Measurements from ENCODE around the gene PAFAH2.
A peak's percentile ranks its signal among the peaks of the same experiment; 100 is the strongest.

The PAFAH2 gene

DNA sequence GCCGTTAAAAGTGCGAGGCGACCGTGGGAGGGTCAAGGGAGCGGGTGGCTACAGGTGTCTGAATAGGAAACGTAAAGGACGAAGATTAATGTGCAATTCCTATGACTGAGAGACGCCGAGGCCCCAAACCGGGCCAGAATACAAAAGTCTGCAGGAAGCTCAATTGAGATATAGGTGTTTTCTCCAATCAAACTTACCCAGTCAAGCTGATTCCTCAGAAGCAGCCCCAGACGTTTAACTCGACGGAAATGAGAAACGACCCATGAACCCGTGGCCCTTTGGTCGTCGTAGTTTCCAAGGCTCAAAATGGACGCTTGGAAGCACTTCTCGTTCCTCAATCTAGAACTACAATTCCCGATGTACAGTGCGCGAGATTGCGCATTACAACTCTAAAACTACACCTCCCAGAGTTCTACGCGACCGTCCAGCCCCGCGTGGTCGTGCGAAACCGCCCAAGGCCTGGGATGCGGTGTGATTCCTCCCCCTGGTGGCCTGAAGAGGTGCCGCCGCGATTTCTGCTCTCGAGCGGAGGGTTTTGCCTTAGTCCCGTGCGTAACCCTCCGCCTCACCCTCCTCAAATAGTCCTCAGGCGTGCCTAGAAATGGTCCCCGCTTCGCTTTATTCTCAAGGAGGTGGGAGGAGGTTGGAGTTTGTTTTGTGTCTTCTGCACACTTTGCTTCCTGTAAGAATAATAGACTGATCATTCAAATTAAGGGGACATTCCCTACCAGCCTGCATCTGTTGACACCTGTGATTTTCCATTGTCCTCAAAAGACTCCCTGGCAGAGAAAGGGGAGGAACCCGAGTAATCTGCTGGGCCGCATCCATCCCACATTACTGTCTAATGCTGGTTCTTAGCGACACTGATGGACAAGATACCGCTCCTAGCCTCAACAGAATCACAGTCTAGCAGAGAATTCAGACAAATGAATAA lies at the start of gene PAFAH2:
PAFAH2 (minus strand) TSS at position 236 of the 934 bp plus-strand sequence. CDS start 7,247 bp downstream, outside the sequence.
- peak; percentile 93 for DNase-seq

DNA sequence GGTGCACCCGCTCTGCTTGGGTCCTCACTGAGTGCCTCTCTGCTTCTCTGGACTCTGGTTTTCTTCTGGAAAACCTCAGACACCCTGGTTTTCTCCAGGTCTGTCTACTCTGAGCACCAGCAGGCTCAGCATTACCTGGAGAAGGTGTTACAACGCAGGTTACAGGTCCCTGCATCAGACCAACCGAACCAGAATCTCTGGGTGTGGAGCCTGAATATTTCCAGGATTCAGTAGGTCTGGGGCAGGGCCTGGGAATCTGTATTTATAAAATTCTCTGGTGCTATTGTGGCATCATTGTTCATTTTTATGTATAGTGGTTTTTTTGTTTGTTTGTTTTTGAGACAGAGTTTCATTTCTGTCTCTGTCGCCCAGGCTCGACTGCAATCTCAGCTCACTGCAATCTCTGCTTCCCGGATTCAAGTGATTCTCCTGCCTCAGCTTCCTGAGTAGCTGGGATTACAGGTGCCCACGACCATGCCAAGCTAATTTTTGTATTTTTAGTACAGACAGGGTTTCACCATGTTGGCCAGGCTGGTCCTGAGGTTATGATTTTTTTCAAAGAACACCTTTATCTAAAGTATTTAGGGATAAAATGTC lies 49.5 kb upstream of the PAFAH2 start:
- no peak for DNase-seq

DNA sequence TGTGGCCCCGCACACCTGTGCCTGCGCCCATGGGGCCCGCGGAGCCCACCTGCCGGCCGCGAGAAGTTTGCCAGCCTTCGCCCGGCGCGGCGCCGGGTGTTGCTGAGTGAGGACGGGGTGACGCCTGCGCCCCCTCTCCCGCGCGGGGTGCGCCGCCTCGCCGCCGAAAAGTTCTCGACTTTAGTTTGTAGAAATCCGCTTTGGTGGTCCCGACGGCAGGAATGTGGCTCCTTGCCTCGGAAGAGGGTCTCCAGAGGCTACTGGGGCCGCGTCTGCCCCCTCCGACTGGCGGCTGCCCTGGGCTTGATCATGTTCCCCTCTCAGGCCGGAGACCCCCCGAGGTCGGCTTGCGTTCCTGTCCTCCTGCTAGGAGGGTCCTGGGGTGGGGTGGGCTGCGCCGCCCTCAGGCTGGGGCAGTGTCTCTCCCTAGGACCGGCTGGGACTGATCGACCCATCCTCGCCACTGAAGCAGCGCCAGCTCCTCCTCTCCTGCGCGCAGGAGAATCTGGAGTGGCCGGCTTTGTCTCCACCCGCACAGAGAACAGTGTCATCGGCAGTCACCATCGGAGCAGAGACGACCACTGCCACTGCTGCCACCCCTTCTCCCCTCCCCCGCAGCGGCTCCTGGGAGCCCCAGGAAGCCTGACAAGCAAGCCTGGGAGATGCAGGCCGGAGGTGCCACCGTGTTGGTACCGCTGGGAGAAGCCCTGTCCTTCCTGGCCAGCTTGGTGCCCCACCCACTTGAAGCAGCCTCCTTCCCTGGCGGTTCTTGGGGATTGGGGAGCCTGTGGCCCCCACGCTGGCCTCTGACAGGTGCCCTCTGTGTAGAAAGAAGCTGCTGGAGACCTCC lies 48.6 kb upstream of the PAFAH2 start:
- no peak for DNase-seq

DNA sequence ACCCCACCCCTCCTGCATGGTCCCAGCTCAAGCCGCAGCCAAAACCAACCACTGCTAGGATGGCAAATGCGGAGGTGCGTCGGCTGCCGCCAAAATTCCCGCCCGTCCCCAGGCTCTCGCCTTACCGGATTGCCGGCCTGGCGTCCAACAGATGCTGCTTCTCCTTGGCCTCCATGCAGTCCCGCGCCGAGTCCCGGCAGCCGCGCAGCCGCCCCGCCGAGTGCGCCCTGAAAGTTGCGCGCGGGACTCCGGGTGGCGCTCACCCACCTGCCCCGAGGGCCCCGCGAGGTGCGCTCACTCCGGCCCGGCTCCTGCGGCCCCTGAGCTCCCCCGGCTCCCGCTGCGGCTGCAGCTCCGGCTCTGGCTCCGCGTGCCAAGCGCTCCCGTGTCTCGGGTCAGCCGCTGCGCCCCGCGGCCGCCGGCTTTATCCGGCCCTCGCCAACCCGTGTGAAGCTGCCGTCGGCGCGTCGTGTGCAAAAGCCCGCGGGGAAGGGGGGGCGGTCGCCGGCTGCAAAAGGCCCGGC lies 47.9 kb upstream of the PAFAH2 start, which contains the start of gene SLC30A2:
SLC30A2 (minus strand) TSS at position 397 of the 524 bp plus-strand sequence; CDS start at position 175, 222 bp downstream.
- DNase-seq: no peak

DNA sequence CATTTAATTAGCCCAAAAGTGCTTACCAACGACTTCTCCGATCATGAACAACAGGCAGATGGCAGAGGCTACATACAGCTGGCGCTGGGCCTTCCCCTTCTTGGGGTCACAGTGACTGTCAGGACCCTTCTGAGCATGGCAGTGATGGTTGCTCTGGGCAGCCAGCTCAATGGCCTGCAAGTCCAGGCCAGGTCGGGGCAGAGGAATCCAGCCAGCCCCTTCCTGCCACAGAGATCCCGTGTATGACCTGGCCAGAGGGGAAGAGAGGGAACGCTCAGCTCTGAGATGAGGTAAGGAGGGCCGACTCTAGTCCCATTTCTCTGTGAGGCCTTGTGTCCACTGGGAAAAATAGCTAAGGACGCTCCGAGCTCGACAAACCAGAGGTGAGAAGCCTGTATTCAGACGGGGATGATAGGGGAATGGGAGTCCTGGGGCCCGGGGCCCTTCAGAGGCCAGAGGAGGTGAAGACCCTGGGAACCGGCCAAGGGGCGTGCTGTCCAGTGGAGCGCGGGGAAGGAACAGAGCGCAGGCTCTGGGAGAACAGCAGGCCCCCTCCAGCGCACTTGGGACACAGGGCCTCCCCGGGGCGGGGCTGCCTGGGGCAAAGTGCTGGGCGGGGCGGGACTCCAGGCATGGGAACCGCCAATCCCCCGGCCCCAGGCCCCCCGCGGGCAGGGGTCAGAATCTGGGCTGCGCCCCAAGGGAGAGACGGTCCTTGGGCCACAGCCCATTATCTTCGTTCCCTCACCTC lies 47.3 kb upstream of the PAFAH2 start:
- no peak for DNase-seq

DNA sequence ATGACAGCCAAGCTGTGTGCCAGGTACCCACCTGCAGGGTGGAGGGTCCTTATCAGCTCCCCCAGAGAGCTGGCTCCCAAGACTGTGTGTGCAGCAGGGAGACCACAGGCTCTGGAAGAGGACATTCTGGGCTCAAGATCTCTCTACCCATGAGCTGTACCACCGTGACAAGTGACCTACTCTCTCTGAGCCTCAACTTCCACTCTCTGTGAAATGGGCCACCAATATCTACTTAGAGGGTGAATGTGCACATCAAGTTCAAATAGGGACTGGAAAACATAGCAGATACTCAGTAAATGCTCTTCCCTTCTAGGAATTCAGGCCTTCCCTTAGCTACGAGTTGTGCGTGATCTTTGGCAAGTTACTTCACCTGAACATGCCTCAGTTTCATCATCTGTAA lies 46.6 kb upstream of the PAFAH2 start:
- DNase-seq: no peak

DNA sequence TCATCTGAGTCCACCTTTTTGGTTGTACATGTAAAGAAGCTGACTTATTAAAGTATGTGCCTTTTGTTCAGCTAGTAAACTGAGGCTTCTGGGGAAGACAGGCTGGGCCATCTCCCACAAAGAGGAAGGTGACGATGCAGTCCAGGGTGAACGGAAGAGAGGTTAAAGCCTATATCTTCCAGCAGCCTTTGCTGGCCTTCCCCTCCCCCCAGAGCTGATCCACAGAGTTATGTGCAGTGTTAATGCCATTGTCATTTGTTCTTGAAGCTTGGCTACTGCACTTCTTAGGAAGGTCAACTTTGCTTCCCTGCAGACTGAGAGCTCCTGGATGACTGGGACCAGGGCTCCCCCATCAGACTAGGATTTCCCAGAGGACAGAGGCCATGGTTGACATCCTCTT lies 45.9 kb upstream of the PAFAH2 start:
- no peak for DNase-seq

DNA sequence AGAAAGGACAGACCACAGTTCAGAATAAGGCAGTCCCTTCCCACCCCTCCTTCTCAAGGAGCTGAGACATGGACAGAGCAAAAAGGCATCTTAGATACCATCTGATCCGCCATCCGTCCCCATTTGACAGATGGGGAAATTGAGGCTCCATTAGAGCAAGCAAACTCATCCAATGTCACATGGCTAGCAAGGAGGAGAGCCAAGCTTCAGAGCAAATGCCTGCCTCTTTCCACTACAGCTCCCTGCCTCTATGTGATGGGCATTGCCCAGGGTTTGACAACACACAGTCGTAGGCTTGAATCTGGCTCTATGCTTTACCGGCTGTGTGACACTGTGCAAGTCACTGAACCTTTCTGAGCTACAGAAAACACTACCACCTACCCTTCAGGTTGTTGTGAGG lies 44.1 kb upstream of the PAFAH2 start:
- no peak for DNase-seq

DNA sequence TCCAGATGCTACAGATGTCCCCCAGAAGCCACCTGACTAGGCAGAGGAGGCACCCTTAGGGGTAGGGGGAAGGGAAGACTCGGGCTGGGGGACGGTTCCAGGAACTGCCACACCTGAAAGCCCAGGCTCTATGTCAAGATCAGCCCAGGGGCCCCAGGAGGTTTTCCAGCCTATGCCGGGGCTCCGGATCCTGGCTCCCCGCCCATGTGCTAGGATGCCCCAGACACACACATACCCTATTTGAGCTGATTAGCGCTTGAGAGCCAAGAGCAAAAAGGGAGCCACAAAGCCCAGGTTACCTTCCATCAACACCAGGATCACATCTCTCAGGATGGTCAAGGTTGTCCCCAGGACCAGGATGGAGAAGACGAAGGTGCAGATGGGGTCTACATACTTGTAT lies 43.5 kb upstream of the PAFAH2 start:
- no peak for DNase-seq

DNA sequence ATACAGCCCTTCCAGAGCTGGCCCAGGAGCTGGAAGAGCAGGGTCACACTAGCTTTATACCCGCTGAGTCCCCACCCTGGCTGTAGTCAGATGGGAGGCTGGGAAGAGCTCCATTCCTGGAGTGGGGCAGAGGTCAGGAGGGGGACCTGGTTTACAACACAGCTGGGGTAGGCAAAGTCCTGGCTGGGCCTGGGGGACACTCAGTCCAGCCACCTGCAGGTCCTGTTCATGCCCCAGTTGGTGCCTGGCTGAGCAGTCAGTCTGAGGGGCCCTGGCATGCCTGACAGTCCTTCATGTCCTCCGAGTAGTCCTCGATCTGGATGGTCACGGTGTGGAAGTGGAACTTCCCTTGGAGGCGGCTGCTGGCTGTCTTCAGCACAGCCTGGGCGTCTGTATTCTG lies 41.0 kb upstream of the PAFAH2 start:
- no peak for DNase-seq

DNA sequence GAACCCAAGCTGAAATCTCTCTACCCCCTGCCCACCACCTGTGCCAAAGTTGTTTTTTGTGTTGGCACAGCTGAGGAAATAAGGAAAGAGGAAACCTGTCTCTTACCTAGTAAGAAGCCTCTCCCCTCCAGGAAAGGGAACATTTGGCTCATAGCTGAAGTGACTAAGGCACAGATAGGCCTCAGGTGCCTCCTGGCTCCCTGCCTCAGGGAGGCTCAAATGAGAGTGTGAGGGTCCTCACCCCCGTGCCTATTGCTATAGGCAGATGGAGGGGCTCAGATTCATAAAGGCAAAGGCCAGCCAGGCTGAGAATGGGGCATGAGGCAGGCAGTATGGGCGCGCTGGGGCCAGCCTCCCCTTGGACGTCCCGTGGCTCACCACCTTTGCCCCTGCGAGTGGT lies 40.6 kb upstream of the PAFAH2 start:
- no peak for DNase-seq

DNA sequence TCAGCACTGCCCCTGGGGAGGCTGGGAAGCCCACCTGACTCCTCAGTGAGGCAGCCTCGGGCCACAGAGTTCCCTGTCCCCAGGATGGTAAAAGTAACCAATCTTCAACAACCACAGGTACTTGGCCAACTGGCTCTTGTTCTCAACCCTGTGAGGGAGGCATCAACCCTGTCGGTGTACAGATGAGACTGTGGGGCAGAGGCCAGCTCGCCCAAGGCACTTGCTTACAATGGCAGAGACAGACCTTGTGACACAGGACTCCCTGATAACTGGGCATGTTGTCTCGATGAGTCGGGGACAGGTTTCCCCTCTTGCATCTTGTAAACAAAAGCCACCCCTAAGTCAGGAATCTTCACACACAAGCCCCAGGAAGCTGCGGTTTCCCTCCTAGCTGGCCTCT lies 40.0 kb upstream of the PAFAH2 start:
- no peak for DNase-seq

DNA sequence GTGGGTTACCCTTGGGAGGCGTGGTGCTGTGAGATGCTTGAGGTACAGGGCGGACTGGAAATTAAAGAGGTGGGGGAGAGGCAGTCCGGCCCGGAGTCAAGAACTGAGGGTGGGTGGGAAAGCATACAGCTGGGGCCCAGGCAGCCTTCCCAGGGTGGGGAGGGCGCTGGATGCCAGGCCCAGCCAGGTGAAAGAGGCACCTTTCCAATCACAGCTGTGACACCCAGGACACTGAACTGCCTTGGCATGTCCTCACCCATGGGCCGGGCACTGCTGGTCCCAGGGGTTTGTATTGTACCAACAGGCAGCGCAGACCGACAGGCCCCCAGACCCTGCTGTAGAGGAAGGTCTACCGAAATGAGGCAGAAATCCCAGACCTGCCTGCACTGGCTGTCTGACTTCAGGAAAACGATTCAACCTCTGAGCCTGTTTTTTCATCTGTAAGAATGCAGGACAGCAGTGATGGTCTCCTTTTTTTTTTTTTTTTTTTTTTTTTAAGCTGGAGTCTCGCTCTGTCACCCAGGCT lies 39.0 kb upstream of the PAFAH2 start:
- DNase-seq: no peak

DNA sequence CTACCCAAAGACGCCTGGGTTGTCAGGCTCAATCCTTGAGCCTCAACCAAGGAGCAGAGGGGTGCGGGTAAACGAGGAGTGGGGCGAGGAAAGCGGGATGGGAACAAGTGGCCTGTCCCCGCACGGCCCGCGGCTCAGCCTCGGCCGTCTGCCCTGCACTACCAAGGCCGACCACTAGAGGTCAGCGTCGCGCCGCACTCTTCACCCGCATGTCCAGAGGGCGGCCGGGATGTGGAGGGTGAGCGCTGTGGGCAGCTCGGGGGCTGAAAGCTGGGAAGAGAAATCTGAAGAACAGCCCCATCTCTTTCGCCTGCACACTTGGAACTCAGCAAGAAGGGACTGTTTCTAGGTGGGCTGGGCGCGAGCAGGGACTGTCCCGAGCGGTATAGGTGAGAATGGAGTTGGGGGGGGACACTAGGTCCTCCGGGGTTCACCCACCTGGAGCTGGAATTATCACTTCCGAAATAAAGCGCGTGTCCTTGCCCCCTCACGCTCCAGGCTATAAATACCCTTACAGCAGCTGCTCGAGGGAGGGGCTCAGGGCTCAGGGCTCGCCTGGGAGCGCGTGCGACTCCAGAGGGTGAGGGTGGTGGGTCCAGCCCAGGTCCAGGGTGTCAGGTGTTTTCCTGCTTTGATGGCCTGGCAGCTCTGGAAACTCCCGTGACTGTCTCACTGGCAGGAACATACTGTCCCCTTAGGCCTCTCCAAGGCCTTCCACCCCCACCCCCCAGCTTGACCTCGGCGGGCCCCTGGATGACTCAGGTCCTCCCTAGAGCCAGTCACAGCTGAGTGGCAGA lies 38.3 kb upstream of the PAFAH2 start:
- DNase-seq: peak; percentile 3

DNA sequence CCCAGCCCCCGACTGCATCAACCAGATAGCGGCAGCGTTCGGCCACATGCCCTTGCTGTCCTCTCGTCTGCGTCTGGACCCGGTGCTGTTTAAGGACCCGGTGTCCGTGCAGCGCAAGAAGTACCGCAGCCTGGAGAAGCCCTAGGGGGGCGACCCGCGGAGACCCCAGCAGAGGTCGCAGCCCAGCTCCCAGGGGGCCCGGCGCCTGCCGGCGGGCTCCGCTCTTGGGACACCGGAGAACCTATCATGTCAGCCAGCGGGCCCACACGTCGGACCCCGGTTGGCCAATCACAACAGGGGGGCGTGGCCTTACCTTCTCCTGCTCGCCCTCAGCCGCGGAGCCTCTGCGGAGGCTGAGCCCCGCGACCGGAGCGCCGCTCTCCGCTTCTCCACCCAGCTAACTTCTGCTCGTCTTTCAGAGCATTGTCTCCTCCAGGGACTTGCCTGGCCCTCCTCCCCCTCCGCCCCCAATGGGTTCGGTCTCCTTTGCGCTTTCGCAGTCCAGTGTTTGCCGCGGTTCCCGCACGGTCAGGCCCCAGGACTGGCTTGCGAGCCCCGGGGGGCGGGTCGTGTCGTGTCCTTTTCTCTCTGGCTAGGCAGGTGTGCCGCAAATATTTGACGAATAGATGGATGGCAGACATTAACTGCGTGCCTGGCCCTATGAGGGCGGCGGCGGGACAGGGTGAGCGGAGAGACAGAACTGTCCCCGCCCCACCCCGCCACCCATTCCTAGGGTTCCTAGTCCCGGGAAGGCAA lies 37.5 kb upstream of the PAFAH2 start:
- DNase-seq: peak; percentile 64

DNA sequence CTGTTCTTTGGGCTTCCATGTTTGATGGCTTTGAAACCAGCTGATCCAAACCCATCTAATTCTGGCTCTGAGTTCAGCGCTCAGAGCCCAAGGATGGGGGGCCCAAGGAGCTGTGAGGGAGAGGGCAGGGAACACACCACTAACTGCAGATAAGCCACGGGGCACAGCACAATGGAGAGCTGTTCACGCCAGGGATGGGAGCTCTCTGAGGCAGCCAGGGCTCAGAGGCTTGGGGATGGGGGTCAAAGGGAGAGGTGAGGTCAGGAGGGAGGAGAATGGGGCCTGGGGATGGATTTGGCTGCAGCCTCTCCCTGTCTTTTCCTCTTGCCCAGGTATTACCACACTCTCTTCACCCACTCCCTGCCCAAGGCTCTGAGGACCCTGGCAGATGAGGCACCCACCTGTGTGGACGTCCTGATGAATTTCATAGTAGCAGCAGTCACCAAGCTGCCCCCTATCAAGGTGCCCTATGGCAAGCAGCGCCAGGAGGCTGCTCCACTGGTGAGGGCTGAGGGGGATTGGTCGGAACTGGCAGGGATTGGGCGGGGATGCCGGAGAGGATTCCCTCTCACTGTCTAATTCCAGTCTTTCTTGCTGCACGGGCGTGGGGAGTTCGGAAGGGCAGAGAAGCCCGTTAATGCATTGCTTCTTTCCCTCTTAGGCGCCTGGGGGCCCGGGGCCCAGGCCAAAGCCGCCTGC lies 36.8 kb upstream of the PAFAH2 start:
- DNase-seq: no peak

DNA sequence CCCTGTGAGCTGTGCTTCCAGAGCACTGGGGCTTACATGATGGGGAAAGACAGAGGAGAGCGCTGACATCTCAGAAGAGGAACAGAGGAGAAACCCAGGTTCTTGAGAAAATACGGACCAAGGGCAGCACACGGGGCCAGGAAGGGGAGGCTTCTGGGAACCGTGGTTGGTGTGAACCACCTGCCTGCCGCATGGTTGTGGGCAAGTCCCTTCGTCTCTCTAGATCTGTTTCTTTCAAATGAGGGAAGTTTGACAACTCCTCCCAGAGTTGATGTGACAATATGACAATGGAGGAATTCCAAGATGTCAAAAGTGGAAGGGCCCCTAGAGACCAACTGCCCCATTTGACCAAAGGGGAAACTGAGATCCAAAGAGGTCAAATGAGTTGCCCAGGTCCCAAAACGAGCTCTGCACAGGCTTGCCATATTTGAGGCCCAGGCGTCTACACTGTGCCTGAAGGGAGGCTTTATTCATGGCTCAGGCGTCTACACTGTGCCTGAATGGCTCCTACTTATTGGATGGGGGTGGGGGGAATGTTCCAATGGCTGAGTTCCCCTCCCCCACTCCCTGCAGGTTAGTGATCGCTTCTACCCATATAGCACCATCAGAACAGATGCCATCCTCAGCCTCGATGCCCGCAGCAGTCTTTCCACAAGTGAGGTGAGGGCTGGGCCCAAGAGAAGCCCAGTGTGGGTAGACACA lies 34.9 kb upstream of the PAFAH2 start:
- no peak for DNase-seq

DNA sequence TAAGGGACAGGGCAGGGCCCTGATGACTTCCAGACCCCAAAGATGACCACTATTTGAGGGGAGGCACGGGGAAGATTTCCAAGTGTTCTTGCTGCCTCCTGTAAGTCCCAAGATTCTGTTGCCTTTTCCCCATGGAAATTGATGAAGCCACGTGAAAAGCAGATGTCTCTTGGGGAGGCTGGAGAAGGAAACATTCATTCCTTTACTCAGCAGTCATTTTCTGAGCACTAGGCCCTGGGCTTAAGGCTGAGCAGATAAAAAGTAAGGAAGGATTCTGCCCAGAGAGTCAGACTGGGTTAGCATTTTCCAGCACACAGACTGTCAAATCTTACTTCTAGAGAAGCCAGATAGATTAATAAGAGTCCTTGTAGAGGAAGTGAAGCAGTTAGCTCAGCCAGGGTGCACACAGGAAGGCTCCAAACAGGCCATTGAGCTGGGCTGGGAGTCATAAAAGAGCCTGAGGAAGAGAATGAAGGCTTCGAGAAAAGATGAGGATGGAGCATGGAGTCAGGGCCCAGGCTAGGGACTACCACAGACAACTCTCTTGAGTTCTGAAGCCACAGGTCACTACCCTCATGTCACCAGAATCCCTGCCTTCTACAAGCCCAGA lies 33.9 kb upstream of the PAFAH2 start:
- DNase-seq: no peak

DNA sequence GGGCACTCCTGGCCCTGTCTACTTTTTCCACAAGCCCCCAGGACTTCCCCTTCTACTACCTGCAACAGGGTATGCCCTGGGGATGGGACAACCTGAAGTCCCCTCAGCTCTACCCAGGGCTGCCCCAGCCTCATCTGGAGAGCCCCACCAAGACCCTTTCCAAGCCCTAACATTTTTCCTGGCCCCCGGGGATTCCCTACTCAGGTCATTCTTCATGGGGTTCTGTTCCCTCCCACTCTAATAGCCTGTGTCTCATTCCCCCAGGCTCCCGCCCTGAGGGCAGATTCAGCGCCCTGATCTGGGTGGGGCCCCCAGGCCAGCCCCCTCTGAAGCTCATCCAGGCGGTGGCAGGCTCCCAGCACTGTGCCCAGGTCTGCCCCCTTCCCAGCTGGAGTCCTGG lies 33.3 kb upstream of the PAFAH2 start:
- no peak for DNase-seq
